ENCODE results near the gene LOC128125822.

Gene LOC128125822

DNA sequence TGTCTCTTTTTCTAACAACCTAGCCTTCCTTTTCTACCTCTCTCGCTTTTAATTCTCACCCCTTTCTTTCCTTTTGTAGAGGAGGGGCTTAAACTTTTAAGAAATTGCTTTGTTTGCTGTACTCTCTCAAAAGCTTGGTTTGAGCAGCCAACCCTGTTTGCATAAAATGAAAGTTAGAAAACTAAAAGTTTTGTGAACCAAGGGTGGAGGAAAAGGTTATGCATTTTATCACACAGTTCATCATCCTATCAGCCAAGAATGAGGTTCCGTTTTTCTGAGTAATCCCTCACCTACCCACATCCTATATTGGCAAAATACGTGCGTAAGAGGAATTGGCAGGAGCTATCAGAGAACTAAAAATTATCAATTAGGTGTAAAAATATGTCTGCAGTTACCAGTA lies 42.8 kb upstream of the LOC128125822 start:
- TF ChIP-seq, protein P1, sequence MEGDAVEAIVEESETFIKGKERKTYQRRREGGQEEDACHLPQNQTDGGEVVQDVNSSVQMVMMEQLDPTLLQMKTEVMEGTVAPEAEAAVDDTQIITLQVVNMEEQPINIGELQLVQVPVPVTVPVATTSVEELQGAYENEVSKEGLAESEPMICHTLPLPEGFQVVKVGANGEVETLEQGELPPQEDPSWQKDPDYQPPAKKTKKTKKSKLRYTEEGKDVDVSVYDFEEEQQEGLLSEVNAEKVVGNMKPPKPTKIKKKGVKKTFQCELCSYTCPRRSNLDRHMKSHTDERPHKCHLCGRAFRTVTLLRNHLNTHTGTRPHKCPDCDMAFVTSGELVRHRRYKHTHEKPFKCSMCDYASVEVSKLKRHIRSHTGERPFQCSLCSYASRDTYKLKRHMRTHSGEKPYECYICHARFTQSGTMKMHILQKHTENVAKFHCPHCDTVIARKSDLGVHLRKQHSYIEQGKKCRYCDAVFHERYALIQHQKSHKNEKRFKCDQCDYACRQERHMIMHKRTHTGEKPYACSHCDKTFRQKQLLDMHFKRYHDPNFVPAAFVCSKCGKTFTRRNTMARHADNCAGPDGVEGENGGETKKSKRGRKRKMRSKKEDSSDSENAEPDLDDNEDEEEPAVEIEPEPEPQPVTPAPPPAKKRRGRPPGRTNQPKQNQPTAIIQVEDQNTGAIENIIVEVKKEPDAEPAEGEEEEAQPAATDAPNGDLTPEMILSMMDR (IDR thresholded peaks at IDR 0.05; ENCODE audit: extremely low read depth, insufficient read depth, missing control alignments), result no peak
- in situ Hi-C loops (cut with MboI; ENCODE audit: low pct_unique_long_range_greater_than_20kb, low sequenced_read_pairs, unreplicated experiment), result no loop called here
- DNase-seq (ENCODE audit: low spot score), result no peak

DNA sequence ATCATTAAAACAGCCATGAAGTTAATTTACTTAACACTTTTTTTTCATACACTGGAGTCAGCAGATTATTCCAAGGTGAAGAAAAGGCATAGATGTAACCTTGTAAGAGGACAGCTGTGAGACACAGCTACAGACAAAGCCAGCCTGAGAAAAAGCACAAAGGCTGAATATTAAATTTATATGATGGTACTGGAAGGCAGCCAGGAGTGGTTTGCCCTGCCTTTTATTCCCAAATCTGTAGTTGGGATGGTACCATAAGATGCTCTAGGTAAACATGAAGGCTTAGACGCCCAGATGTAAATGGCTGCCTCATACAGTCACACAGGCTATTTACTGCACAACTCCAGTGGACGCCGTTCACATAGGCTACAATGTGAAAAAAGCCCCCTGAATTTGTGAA lies 42.1 kb upstream of the LOC128125822 start:
- TF ChIP-seq, protein P1 (IDR thresholded peaks at IDR 0.05; ENCODE audit: extremely low read depth, insufficient read depth, missing control alignments), result no peak
- in situ Hi-C loops (cut with MboI; ENCODE audit: low pct_unique_long_range_greater_than_20kb, low sequenced_read_pairs, unreplicated experiment), result no loop called here
- DNase-seq (ENCODE audit: low spot score), result no peak

DNA sequence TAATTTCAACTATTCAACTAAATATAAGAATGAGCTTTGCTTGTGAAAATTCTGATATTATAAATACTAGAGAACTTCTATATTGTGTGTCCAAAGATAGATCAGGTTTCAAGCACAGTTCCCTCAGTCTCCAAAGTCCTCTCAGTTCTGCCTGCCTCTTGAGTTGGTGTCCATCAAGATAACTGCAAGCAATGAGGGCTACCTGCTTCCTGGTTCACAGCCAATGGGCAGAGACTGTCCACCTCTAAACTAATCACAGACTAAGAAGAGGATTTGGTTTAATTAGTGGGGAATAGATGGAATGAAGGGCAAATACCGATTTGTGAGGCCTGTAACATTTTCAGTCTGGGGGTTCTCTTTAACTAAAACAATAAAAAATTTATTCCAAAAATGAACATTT lies 41.3 kb upstream of the LOC128125822 start:
- in situ Hi-C loops (cut with MboI; ENCODE audit: low pct_unique_long_range_greater_than_20kb, low sequenced_read_pairs, unreplicated experiment), result no loop called here
- no peak for DNase-seq (ENCODE audit: low spot score)
- TF ChIP-seq, protein P1 (IDR thresholded peaks at IDR 0.05; ENCODE audit: extremely low read depth, insufficient read depth, missing control alignments), result no peak

DNA sequence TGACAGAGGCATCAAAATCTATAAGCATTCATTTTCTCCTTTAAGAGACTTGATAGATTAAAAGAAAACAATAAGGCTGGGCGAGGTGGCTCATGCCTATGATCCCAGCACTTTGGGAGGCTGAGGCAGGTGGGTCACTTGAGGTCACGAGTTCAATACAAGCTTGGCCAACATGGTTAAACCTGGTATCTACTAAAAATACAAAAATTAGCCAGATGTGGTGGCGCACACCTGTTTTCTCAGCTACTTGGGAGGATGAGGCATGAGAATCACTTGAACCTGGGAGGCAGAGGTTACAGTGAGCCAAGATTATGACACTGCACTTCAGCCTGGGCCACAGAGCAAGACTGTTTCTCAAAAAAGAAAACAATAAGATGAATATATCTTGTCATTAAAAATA lies 39.3 kb upstream of the LOC128125822 start:
- TF ChIP-seq, protein P1 (IDR thresholded peaks at IDR 0.05; ENCODE audit: extremely low read depth, insufficient read depth, missing control alignments), result no peak
- no peak for DNase-seq (ENCODE audit: low spot score)
- in situ Hi-C loops (cut with MboI; ENCODE audit: low pct_unique_long_range_greater_than_20kb, low sequenced_read_pairs, unreplicated experiment), result no loop called here

DNA sequence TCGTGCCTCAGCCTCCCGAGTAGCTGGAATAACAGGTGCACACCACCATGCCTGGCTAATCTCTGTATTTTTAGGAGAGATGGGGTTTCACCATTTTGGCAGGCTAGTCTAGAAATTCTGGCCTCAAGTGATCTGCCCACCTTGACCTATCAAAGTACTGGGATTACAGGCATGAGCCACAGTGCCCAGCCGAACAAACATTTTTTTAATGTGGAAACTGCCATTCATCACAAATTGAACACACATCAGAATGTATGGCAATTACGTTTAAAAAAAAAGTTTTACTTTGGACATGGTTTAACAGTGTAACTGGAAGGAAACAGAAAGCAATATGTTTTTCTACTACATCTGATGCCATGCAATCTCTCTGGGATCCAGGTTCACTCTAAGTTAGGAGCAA lies 38.3 kb upstream of the LOC128125822 start:
- in situ Hi-C loops (cut with MboI; ENCODE audit: low pct_unique_long_range_greater_than_20kb, low sequenced_read_pairs, unreplicated experiment), result no loop called here
- DNase-seq (ENCODE audit: low spot score), result no peak
- TF ChIP-seq, protein P1 (IDR thresholded peaks at IDR 0.05; ENCODE audit: extremely low read depth, insufficient read depth, missing control alignments), result no peak

DNA sequence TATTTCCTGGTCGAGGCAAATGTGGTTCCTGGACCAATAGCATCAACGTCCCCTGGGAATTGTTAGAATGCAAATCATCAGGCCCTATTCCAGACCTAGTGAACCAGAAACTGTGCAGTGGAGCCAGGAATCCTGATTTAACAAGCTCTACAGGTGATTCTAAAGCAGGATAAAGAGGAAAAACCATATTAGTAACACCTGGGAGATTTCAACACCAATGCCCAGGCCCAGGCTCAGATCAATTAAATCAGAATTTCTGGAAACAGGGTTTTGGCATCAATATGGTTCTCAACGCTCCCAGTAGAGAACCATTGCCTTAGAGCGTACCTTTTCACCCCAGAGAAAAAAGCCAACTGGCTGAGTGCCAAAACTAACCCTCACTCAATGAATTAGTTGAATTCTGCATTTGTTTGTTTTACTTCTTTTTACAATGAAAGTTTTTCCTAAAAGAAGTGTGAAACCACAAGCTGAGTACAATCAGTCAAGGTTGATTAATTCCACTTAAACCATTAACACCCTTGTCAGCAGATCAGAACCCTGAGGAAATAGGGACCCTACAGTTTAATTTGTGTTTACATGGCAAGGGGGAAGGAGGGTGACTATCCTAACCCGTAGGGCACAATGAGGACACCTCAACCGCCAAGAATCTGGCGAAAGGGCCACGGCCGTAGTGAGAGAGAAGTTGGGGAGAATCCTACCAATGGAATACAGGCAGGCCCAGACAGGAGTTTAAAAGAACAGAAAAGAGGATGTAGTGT lies 34.9 kb upstream of the LOC128125822 start:
- no peak for DNase-seq (ENCODE audit: low spot score)
- in situ Hi-C loops (cut with MboI; ENCODE audit: low pct_unique_long_range_greater_than_20kb, low sequenced_read_pairs, unreplicated experiment), result no loop called here

More for the DNA sequence above, 34.9 kb upstream of the LOC128125822 start:
- TF ChIP-seq, protein P1 (IDR thresholded peaks at IDR 0.05; ENCODE audit: extremely low read depth, insufficient read depth, missing control alignments), result no peak

All from GM13977 (cell line).